Measurements from ENCODE around the gene TMEM178B. TPM values are rescaled to one million over a fixed set of nuclear protein-coding genes. Genes with fewer than 3 reads are reported as not detected.

TMEM178B gene
- total and polyA plus RNA-seq, 9 donors: 0.10 to 1.6 (median 0.30) TPM

GRCh38 chr7:141157138-141157765 lies 83.4 kb downstream of the TMEM178B start:
- intact Hi-C loops (cut with DNase I): no loop called here
- no peak overlapping the region for H3K27ac ChIP-seq
- DNase-seq: no peak
- no peak overlapping the region for H3K4me3 ChIP-seq
- H3K9me3 ChIP-seq: no peaks in the 10 kb centered on the region
- H3K4me1 ChIP-seq (ENCODE audit: insufficient read depth): no peaks in the 10 kb centered on the region
- H3K36me3 ChIP-seq: no peaks in the 10 kb centered on the region
- WGBS, 3 donors: 85 to 90% (median 85%) methylated on average over 16 of the region's 16 CpGs
- TF ChIP-seq POLR2A (IDR thresholded peaks at IDR 0.05) (no peak), EP300 (IDR thresholded peaks at IDR 0.05) (no peak), CTCF (IDR thresholded peaks at IDR 0.05) (no peak)
- H3K27me3 ChIP-seq: no peaks in the 10 kb centered on the region

GRCh38 chr7:141158561-141158960 lies 84.7 kb downstream of the TMEM178B start:
- no peaks in the 10 kb centered on the region for H3K27me3 ChIP-seq
- H3K9me3 ChIP-seq: no peaks in the 10 kb centered on the region
- H3K4me1 ChIP-seq (ENCODE audit: insufficient read depth): no peaks in the 10 kb centered on the region
- TF ChIP-seq POLR2A (IDR thresholded peaks at IDR 0.05) (no peak), EP300 (IDR thresholded peaks at IDR 0.05) (no peak), CTCF (IDR thresholded peaks at IDR 0.05) (no peak)
- no peak for DNase-seq
- 36 to 64% (median 43%) methylated on average over 4 of the region's 4 CpGs for WGBS, 3 donors
- no peaks in the 10 kb centered on the region for H3K36me3 ChIP-seq
- no peak overlapping the region for H3K4me3 ChIP-seq
- intact Hi-C loops (cut with DNase I): no loop called here
- H3K27ac ChIP-seq: no peak overlapping the region

- H3K4me1 ChIP-seq (ENCODE audit: insufficient read depth): no peaks in the 10 kb centered on the region
- H3K9me3 ChIP-seq: no peaks in the 10 kb centered on the region
- no peak for DNase-seq
- intact Hi-C loops (cut with DNase I): no loop called here
- no peaks in the 10 kb centered on the region for H3K27me3 ChIP-seq
- H3K27ac ChIP-seq: no peak overlapping the region
- H3K36me3 ChIP-seq: no peaks in the 10 kb centered on the region
- WGBS, 3 donors: 77 to 87% (median 82%) methylated on average over 7 of the region's 7 CpGs
- no peak for TF ChIP-seq CTCF (IDR thresholded peaks at IDR 0.05)
- TF ChIP-seq EP300 (IDR thresholded peaks at IDR 0.05): no peak
- no peak overlapping the region for H3K4me3 ChIP-seq
These were observed 86.5 kb downstream of the TMEM178B start for GRCh38 chr7:141160246-141160860.

GRCh38 chr7:141161550-141162535 lies 88.0 kb downstream of the TMEM178B start:
- Histone ChIP-seq H3K27ac (no peak overlapping the region), H3K4me1 (ENCODE audit: insufficient read depth) (no peaks in the 10 kb centered on the region), H3K4me3 (no peak overlapping the region), H3K27me3 (no peaks in the 10 kb centered on the region), H3K9me3 (no peaks in the 10 kb centered on the region), H3K36me3 (no peaks in the 10 kb centered on the region)
- intact Hi-C loops (cut with DNase I): no loop called here
- 77 to 82% (median 79%) methylated on average over 14 of the region's 14 CpGs for WGBS, 3 donors
- no peak for TF ChIP-seq EP300 (IDR thresholded peaks at IDR 0.05)
- no peak for TF ChIP-seq CTCF (IDR thresholded peaks at IDR 0.05)
- TF ChIP-seq POLR2A (IDR thresholded peaks at IDR 0.05): no peak
- no peak for DNase-seq

Data from ovary (tissue), 9 donors.